Endothelial cell of hepatic sinusoid (primary cell): ENCODE results near the gene NLRC5.

ENCODE experiments used
- in situ Hi-C: cut with HindIII; loops from 2 replicates; pipeline ENCODE4 v1.10.0; 2017; ENCODE audit warnings: low sequenced_read_pairs

NLRC5 gene

DNA sequence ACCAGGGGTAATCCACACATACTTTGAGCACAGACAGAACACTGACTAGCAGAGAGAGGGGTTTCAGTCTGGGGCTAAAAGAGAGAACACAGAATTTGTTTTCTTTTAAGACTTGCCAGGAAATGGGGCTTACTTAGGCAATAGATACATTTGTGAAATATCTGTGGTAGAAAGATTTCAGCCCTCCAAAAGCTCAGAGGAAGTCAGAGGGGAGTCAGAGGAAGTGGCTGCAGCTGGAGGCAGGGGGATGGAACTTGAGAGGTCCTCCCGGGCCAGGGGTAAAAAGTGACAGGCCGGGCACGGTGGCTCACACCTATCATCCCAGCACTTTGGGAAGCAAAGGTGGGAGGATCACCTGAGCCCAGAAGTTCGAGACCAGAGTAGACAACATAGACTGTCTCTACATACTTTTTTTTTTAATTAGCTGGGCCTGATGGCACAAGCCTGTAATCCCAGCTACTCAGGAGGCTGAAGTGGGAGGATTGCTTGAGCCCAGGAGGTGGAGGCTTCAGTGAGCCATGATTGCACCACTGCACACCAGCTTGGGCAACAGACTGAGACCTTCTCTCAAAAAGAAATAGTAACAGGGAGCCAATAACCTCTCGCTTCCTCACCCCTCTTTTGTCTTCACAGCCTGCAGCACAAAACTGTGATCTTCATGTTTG, 49.9 kb downstream of the NLRC5 start:
- in situ Hi-C loops = no loop called here

DNA sequence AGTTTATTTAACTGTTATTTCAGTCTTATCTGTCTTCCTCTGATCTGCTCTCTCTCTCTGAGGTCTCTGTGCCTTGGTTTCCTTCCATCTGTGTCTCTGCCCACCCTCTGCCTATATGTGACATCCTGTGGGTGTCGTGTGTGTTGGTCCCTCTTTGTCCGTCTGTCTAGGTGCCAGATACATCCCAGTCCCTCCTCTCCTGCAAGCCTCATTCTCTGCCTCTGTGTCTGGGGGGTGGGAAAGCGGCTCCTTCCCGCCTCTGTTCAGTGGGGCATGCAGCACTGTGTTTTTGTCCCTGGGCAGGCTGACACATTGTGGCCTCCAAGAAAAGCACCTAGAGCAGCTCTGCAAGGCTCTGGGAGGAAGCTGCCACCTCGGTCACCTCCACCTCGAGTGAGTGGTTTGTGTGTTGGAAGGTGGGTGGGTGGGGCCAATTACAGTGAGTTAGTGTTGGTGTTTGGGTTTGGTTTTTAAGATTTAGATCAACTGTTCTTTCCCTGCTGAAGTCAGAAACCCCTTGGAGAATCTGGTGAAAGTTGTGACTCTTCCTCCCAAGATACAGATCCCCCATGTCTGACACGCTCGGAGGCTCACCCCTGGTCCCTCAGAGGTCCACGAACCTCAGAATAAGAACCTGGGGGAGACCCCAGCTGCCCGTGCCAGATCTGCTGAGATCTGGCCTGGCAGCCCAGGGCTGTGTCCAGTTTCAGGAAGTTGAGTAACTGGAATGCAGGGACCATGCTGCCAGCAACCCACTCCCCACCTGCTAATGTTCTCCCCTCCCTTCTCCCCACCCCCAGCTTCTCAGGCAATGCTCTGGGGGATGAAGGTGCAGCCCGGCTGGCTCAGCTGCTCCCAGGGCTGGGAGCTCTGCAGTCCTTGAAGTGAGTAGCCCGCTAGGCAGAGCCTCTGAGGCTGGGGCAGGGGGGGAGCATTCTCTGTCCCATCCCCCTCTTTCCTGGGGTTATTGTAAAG, 52.1 kb downstream of the NLRC5 start:
- in situ Hi-C loops = no loop called here

DNA sequence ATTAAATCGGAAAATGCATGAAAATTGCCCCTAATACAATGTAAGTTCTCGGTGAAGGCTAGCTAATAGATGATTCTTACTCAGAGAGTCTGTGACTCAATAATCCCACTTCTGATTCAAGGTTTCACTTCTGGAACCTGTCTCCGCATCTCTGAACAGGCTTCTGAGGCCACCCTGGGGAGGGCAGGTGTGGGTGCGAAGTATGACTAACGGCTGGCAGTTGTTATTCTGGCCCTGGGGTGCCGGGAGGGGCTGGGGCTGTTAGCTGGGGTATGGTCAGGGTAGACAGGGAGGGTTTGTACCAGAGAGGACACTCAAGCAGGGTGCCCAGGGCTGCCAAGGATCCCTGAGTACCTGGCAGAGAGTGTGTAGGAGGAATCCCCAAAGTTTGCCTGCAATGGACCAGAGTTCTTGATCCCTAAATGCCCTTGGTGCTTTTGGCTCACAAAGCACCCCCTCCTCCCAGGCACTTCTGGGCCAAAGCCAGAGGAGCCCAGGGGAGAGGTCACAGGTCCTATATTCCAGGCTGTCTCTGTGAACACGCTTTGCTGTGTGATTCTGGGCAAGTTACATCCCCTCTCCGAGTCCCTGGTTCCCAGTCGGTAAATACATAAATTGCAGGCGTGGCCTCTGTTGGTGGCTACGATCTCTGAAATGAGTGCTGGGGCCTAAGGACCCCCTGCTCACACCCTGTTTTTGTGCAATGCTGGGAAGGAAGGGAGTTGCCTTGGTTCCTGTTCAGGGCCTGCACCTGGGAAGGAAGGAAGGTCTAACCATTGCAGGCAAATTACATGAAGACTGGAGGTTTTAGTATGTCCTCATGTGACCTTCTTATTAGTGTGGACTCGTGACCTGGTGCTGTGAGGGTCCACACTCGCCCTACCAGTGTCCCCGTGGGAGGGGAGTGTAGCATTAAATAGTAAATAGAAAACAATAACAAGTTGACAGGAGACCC, 53.1 kb downstream of the NLRC5 start:
- in situ Hi-C loops = no loop called here

GRCh38 chr16:57043248-57043647, 53.9 kb downstream of the NLRC5 start:
- in situ Hi-C loops = no loop called here

DNA sequence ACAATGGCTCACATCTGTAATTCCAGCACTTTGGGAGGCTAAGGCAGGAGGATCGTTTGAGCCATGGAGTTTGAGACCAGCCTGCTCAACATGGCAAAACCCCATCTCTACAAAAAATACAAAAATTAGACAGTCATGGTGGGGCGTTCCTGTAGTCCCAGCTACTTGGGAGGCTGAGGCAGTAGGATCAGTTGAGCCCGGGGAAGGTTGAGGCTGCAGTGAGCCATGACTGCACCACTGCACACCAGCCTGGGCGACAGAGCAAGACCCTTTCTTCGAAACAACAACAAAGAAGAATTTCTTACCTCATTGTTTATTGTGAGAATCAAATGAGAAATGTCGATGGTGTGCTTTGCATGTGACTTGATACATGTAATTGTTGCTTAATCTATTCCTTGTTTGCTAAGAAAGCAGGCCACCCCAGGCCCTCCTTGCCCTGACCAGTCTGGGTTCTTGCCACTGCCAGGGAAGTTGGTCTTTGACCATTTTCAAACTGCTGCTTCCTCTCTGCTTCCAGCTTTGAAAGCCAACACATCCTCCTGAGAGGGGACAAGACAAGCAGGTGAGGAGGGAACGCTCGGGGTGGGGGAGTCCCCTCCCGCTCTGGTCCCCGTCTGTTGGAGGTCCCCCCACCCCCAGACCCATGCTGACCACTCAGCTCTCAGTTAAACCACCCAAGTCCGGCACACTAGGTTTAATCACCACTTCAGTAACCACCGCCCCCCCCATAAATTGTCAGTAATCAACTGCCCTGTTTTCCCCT, 55.8 kb downstream of the NLRC5 start:
- in situ Hi-C loops = no loop called here

GRCh38 chr16:57045694-57046381, 56.5 kb downstream of the NLRC5 start:
- in situ Hi-C loops = no loop called here

- in situ Hi-C loops = no loop called here
Observed at GRCh38 chr16:57048095-57048494, 58.7 kb downstream of the NLRC5 start.

GRCh38 chr16:57049678-57050077, 60.3 kb downstream of the NLRC5 start:
- in situ Hi-C loops = loop anchor here (5.0 kb wide), 1 partner anchor 182 kb away; the partner anchor contains the start of gene SLC12A3

- in situ Hi-C loops = loop anchor here (5.0 kb wide), 1 partner anchor 184 kb away; the partner anchor contains the start of gene SLC12A3
Observed at GRCh38 chr16:57051696-57052228, 62.4 kb downstream of the NLRC5 start.

DNA sequence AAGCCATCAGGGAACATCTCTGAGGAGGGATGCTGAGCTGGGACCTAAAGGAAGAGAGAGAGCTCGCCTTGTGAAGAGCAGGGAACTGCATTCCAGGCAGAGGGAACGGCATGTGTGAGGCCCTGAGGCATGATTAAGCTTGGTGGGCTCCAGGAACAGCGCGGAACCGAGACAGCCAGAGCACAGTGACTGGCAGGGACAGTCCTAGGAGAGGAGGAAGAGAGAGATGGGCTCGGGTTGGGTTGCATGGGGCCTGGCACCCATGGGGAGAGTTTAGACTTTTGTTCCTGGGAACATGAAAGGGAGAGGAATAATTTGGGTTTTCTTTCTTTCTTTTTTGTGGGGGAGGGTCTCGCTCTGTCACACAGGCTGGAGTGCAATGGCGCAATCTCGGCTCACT, 63.8 kb downstream of the NLRC5 start:
- in situ Hi-C loops = loop anchor here (5.0 kb wide), 1 partner anchor 186 kb away; the partner anchor contains the start of gene SLC12A3

- in situ Hi-C loops = loop anchor here (5.0 kb wide), 1 partner anchor 187 kb away; the partner anchor contains the start of gene SLC12A3
Observed at GRCh38 chr16:57054338-57054737, 65.0 kb downstream of the NLRC5 start.

- in situ Hi-C loops = loop anchor here (5.0 kb wide), 1 partner anchor 187 kb away; the partner anchor contains the start of gene SLC12A3
Observed at GRCh38 chr16:57054771-57055170, 65.4 kb downstream of the NLRC5 start.

DNA sequence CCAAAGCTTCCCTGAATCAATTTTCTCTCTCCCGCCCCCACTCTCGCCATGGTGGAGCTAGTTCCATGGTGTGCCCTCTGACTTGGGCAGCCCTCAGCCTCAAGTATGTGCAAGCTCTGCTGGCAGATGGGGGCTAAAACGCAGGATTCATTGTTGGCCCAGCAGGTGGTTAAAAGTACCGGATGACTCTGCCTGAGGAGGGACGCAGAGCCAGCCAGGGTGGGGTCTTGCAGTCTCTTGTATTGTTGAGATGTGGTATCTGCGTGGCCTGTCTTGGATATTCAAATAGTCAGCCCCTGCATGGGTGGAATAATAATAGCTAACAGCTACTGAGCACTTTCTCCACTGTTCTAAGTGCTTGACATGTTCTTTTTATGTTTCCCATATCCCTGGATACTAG, 66.3 kb downstream of the NLRC5 start:
- in situ Hi-C loops = no loop called here

- in situ Hi-C loops = no loop called here
Observed at GRCh38 chr16:57058291-57058861, 69.0 kb downstream of the NLRC5 start.

DNA sequence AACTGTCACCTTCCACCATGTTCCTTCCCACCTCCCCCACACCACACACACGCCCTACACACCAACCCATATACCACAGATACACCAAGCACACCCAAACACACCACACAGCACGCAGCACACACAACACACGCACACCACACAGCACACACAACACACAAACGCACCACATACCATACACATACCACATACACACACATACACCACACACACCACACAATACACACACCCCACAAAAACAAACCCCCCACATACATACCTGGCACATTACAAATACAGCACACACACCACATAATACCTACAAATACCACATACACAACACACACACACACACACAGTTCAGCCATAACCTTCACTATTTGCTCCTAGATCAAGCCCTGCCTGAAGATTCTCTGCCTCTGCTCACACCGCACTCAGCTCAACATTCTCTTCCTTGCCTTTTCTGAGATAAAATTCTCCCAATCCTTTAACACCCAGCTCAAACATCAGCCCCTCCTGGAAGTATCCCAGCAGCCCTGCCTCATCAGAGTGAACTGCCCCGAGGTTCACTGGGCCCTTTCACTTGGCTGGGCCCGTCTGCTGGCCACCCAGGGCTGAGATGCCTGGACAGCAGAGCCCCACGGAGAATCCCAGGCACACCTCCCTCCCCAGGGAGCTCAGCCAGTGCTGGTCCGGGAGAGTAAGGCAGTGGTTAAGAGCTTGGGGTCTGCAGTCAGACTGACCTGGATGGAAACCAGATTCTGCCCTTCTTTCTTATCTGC, 71.1 kb downstream of the NLRC5 start:
- in situ Hi-C loops = no loop called here

GRCh38 chr16:57061084-57061905, 71.9 kb downstream of the NLRC5 start:
- in situ Hi-C loops = no loop called here

- in situ Hi-C loops = no loop called here
Observed at GRCh38 chr16:57062329-57062728, 73.0 kb downstream of the NLRC5 start.
